Esophagus muscularis mucosa (tissue), 3 donors: ENCODE results near the gene CYBA.

ENCODE experiments used
- CTCF ChIP-seq, 3 experiments: fragments of 200-600 bp in 2 of 3; fragments of 450-650 bp in 1 of 3; sonication (generic) in 2 of 3; IDR thresholded peaks; one replicate each; pipeline ENCODE4 v1.5.1; 2017 to 2019; ENCODE audit warnings: antibody characterized with exemption in 3 of 3, mild to moderate bottlenecking in 2 of 3, moderate library complexity in 1 of 3
- POLR2A ChIP-seq: fragments of 450-650 bp; IDR thresholded peaks from one replicate; pipeline ENCODE4 v1.6.1; 2017; ENCODE audit warnings: antibody characterized with exemption, moderate library complexity, mild to moderate bottlenecking, low read depth
- POLR2AphosphoS5 ChIP-seq, 2 donors: sonication (generic); formaldehyde crosslinking; IDR thresholded peaks; one replicate each; pipeline ENCODE4 v1.6.1; 2017; ENCODE audit warnings: antibody characterized with exemption in 2 of 2

- TF ChIP-seq CTCF (IDR thresholded peaks at IDR 0.05), result no peak
- TF ChIP-seq POLR2A, result no peak
- TF ChIP-seq POLR2AphosphoS5 (IDR thresholded peaks at IDR 0.05), result no peak
Observed at GRCh38 chr16:88681084-88681680, 30.3 kb upstream of the CYBA start.
